Femur (tissue), 1 donor: Measurements from ENCODE around the gene CHMP4A.

Source experiments
- DNase-seq: peaks from one replicate; pipeline ENCODE4 v3.0.0-alpha.2; 2017

Gene CHMP4A

GRCh38 chr14:24177041-24177825 is 36.1 kb downstream of the CHMP4A start:
- peak; percentile 17 for DNase-seq

GRCh38 chr14:24176599-24176998 is 36.7 kb downstream of the CHMP4A start:
- no peak for DNase-seq

- no peak for DNase-seq
These were observed 40.4 kb downstream of the CHMP4A start for GRCh38 chr14:24172871-24173281.

GRCh38 chr14:24172261-24172860 is 40.9 kb downstream of the CHMP4A start:
- DNase-seq: peak; percentile 33

- DNase-seq: peak; percentile 92
These were observed 41.6 kb downstream of the CHMP4A start, which contains the start of gene REC8 for GRCh38 chr14:24171422-24172260. REC8 (plus strand) TSS chr14:24172080; CDS start chr14:24172553, 473 bp downstream.

- DNase-seq: peak; percentile 17
These were observed 45.7 kb downstream of the CHMP4A start for GRCh38 chr14:24167469-24168114.

GRCh38 chr14:24165785-24166184 is 47.5 kb downstream of the CHMP4A start:
- no peak for DNase-seq

GRCh38 chr14:24164518-24164991 is 48.7 kb downstream of the CHMP4A start:
- DNase-seq: no peak

GRCh38 chr14:24162093-24162492 is 51.2 kb downstream of the CHMP4A start:
- DNase-seq: no peak

GRCh38 chr14:24160850-24161804 is 52.2 kb downstream of the CHMP4A start, which contains the start of gene IRF9:
IRF9 (plus strand) TSS chr14:24161265; CDS start chr14:24162145, 880 bp downstream.
- peak; percentile 97 for DNase-seq

GRCh38 chr14:24160499-24160849 is 52.8 kb downstream of the CHMP4A start:
- no peak for DNase-seq

GRCh38 chr14:24159777-24160498 is 53.4 kb downstream of the CHMP4A start:
- no peak for DNase-seq
